Spleen (tissue), 7 donors: ENCODE measurements around the gene RAD9A.

Experiments
- CTCF ChIP-seq, 11 experiments: fragments of 200-600 bp in 7 of 11; fragments of 450-650 bp in 4 of 11; sonication (generic) in 4 of 11; IDR thresholded peaks in 8 of 11; conservative IDR thresholded peaks in 3 of 11; 1 replicate in 7 of 11; 2 replicates in 4 of 11; pipeline versions ENCODE4 v1.4.0 to v1.8.0; 2016 to 2021; ENCODE audit warnings: antibody characterized with exemption in 11 of 11, inconsistent platforms in 4 of 11, mild to moderate bottlenecking in 1 of 11
- POLR2A ChIP-seq, 3 donors: fragments of 450-650 bp; IDR thresholded peaks; one replicate each; pipeline ENCODE4 v1.5.1; 2017; ENCODE audit warnings: antibody characterized with exemption in 3 of 3, mild to moderate bottlenecking in 1 of 3
- POLR2AphosphoS5 ChIP-seq, 3 donors: sonication (generic); formaldehyde crosslinking; IDR thresholded peaks; one replicate each; pipeline ENCODE4 v1.5.1; 2017; ENCODE audit warnings: antibody characterized with exemption in 3 of 3
- donor health status: DM: no; HTN: no; CAD: no; lungs with moderate emphysema.
- donor health status: DM: no; HTN: no; CAD: no.
- donor health status: DM: no; HTN: no; CAD: no.

- TF ChIP-seq CTCF (IDR thresholded peaks at IDR 0.05 in 8 of 11, conservative IDR thresholded peaks at IDR 0.05 in 3 of 11) (no peak), POLR2A (IDR thresholded peaks at IDR 0.05) (no peak), POLR2AphosphoS5 (IDR thresholded peaks at IDR 0.05) (no peak)
Measured at GRCh38 chr11:67356387-67356863, 35.4 kb upstream of the RAD9A start.
